Coronary artery (tissue), 2 donors: Measurements from ENCODE around the gene NTM.

ENCODE experiments used
- DNase-seq: peaks from one replicate; pipeline ENCODE4 v3.0.0-alpha.2; 2017; ENCODE audit warnings: low spot score
- H3K27ac ChIP-seq, 2 donors: fragments of 200-600 bp; sonication (generic); one replicate each; pipeline ENCODE4 v1.5.1; 2016 to 2019
- H3K4me3 ChIP-seq: fragments of 200-600 bp; sonication (generic); 2 replicates; pipeline ENCODE4 v1.5.1; 2016; ENCODE audit warnings: mild to moderate bottlenecking, moderate library complexity
- CTCF ChIP-seq: fragments of 200-600 bp; sonication (generic); IDR thresholded peaks from one replicate; pipeline ENCODE4 v1.5.1; 2019; ENCODE audit warnings: antibody characterized with exemption

NTM gene

GRCh38 chr11:132022285-132022684 is 651.9 kb downstream of the NTM start:
- DNase-seq = no peak
- no peak for TF ChIP-seq CTCF

GRCh38 chr11:132022733-132023478 is 652.5 kb downstream of the NTM start:
- Histone ChIP-seq H3K4me3 (no peak overlapping the region), H3K27ac (no peak overlapping the region)
- no peak for TF ChIP-seq CTCF
- DNase-seq = no peak

More at GRCh38 chr11:132022285-132022684, 651.9 kb downstream of the NTM start:
- H3K27ac ChIP-seq = no peak overlapping the region
- no peak overlapping the region for H3K4me3 ChIP-seq

GRCh38 chr11:132024587-132025295 is 654.3 kb downstream of the NTM start:
- no peak for TF ChIP-seq CTCF
- no peak overlapping the region for H3K27ac ChIP-seq
- DNase-seq = no peak
- H3K4me3 ChIP-seq = no peak overlapping the region

- no peak for DNase-seq
- no peak overlapping the region for H3K4me3 ChIP-seq
- no peak overlapping the region for H3K27ac ChIP-seq
- no peak for TF ChIP-seq CTCF
Measured at GRCh38 chr11:132026746-132027145, 656.3 kb downstream of the NTM start.

GRCh38 chr11:132028380-132029240 is 658.2 kb downstream of the NTM start:
- no peak for DNase-seq
- no peak overlapping the region for H3K4me3 ChIP-seq
- TF ChIP-seq CTCF = no peak
- no peak overlapping the region for H3K27ac ChIP-seq

- Histone ChIP-seq H3K27ac (no peak overlapping the region), H3K4me3 (no peak overlapping the region)
- TF ChIP-seq CTCF = no peak
- no peak for DNase-seq
Measured at GRCh38 chr11:132030896-132031295, 660.5 kb downstream of the NTM start.
